NCI-H82 (cell line): ENCODE data around the gene SREBF1.

ENCODE experiments used
- DNase-seq: peaks from one replicate; lab custom pipeline; 2025; lab: John Stamatoyannopoulos, UW

Gene SREBF1

GRCh38 chr17:17781591-17782496, 54.9 kb downstream of the SREBF1 start:
- peak; percentile 96 for DNase-seq

GRCh38 chr17:17780922-17781590, 55.7 kb downstream of the SREBF1 start:
- DNase-seq: peak; percentile 89

- peak; percentile 49 for DNase-seq
Measured at GRCh38 chr17:17779015-17779611, 57.7 kb downstream of the SREBF1 start.

- peak; percentile 33 for DNase-seq
Measured at GRCh38 chr17:17778308-17779014, 58.3 kb downstream of the SREBF1 start.

- DNase-seq: no peak
Measured at GRCh38 chr17:17776889-17777288, 59.9 kb downstream of the SREBF1 start.

- no peak for DNase-seq
Measured at GRCh38 chr17:17774009-17774881, 62.5 kb downstream of the SREBF1 start.

GRCh38 chr17:17772231-17772630, 64.6 kb downstream of the SREBF1 start:
- DNase-seq: no peak

GRCh38 chr17:17771498-17772201, 65.1 kb downstream of the SREBF1 start:
- no peak for DNase-seq

- peak; percentile 95 for DNase-seq
Measured at GRCh38 chr17:17770632-17771044, 66.1 kb downstream of the SREBF1 start.

GRCh38 chr17:17769869-17770631, 66.7 kb downstream of the SREBF1 start:
- DNase-seq: peak; percentile 71

GRCh38 chr17:17768424-17769088, 68.2 kb downstream of the SREBF1 start:
- DNase-seq: peak; percentile 43

GRCh38 chr17:17767887-17768418, 68.8 kb downstream of the SREBF1 start:
- DNase-seq: no peak

GRCh38 chr17:17767154-17767869, 69.5 kb downstream of the SREBF1 start:
- peak; percentile 29 for DNase-seq

- no peak for DNase-seq
Measured at GRCh38 chr17:17766744-17767120, 70.1 kb downstream of the SREBF1 start.

- DNase-seq: peak; percentile 58
Measured at GRCh38 chr17:17766077-17766743, 70.6 kb downstream of the SREBF1 start.

GRCh38 chr17:17765359-17766076, 71.3 kb downstream of the SREBF1 start:
- peak; percentile 86 for DNase-seq

GRCh38 chr17:17763734-17764133, 73.1 kb downstream of the SREBF1 start:
- DNase-seq: no peak
